Psoas muscle (tissue), 8 donors: ENCODE data around the gene THTPA. TPM values are rescaled to one million over a fixed set of nuclear protein-coding genes. Genes with fewer than 3 reads are reported as not detected.
"Not testable (repeated sequence)": the region's sequence is repeated elsewhere in the genome, so short reads cannot be mapped to it uniquely, and the experiment has no call there.

Experiments used
- ATAC-seq, 4 donors: fragments of 200-7000 bp; cut with Tn5 transposase; one replicate each; pipeline ENCODE4 v1.9.1; 2020; ENCODE audit warnings: moderate library complexity in 3 of 4, mild to moderate bottlenecking in 2 of 4
- DNase-seq, 2 donors: peaks; one replicate each; pipeline ENCODE4 v3.0.0-alpha.2; 2020
- H3K27ac ChIP-seq: fragments of 200-600 bp; one replicate; pipeline ENCODE4 v1.8.0; 2022
- H3K27me3 ChIP-seq, 3 donors: fragments of 200-600 bp in 1 of 3; one replicate each; pipeline versions ENCODE4 v1.6.1 to v1.8.0; 2013 to 2022; ENCODE audit warnings: low read length in 2 of 3, mild to moderate bottlenecking in 2 of 3, moderate library complexity in 1 of 3; ENCODE audit not compliant: insufficient read depth in 3 of 3
- H3K36me3 ChIP-seq, 2 donors: fragments of 200-600 bp in 1 of 2; one replicate each; pipeline versions ENCODE4 v1.6.1 to v1.8.0; 2013 to 2022; ENCODE audit warnings: low read depth in 1 of 2, mild to moderate bottlenecking in 1 of 2, moderate library complexity in 1 of 2; ENCODE audit not compliant: insufficient read depth in 1 of 2
- H3K4me1 ChIP-seq: fragments of 200-600 bp; one replicate; pipeline ENCODE4 v1.8.0; 2022
- H3K4me3 ChIP-seq: fragments of 200-600 bp; one replicate; pipeline ENCODE4 v1.8.0; 2022; ENCODE audit warnings: mild to moderate bottlenecking
- H3K9me3 ChIP-seq: fragments of 200-600 bp; one replicate; pipeline ENCODE4 v1.8.0; 2022
- CTCF ChIP-seq: fragments of 200-600 bp; IDR thresholded peaks from one replicate; pipeline ENCODE4 v1.8.0; 2022; ENCODE audit warnings: antibody characterized with exemption
- WGBS, 3 donors: extraction: QIAGEN DNeasy Blood & Tissue Kit; methylation state at CpG; one replicate each; pipeline versions ENCODE4 v1.1.6 to v1.1.7; 2013; 5-methylcytosine and 5-hydroxymethylcytosine counted together
- intact Hi-C, 2 donors: fragments of 100-400 bp; cut with DNase I; formaldehyde crosslinking; loops; one replicate each; pipeline versions ENCODE4 v1.11.0 to v1.14.2; 2022
- polyA plus RNA-seq, 3 donors: library from polyadenylated mRNA; stranded (reverse); fragments of 200-250 nt; gene quantifications; one replicate each; pipeline ENCODE4 v1.2.3, GENCODE V29; 2013
- total RNA-seq, 4 donors: library from RNA; stranded (reverse); fragmentation: NEBNext Ultra II Directional in 2 of 4; extraction: Animal tissue kit (Norgen Biotek cat#: 25700) in 2 of 4; gene quantifications; one replicate each; pipeline versions ENCODE4 v1.2.1 to v1.2.4, GENCODE V29; 2021 to 2023
- donor health status: healthy with polysubstance abuse.
- donor health status: DM: no; HTN: no; CAD: no; lungs with moderate emphysema.
- donor health status: Bipolar disorder and iron deficiency.
- donor health status: healthy.
- donor health status: DM: yes; HTN: yes; CAD: no.
- donor health status: DM: no; HTN: no; CAD: no.
- donor health status: DM: no; HTN: no; CAD: no.
- donor health status: DM: yes; HTN: yes; CAD: no.

THTPA gene
- total and polyA plus RNA-seq, 7 donors = 18.5 to 53.5 (median 26.0) TPM

GRCh38 chr14:23604675-23605170 is 48.7 kb downstream of the THTPA start:
- no peak for TF ChIP-seq CTCF
- DNase-seq (no peak), ATAC-seq (no peak)
- Histone ChIP-seq H3K27ac (no peak overlapping the region), H3K9me3 (no peaks in the 10 kb centered on the region), H3K36me3 (no peaks in the 10 kb centered on the region), H3K4me1 (no peaks in the 10 kb centered on the region), H3K27me3 (no peaks in the 10 kb centered on the region), H3K4me3 (no peak overlapping the region)
- 66 to 86% (median 79%) methylated on average over 3 of the region's 3 CpGs for WGBS, 3 donors
- intact Hi-C loops = no loop called here

GRCh38 chr14:23605931-23606585 is 50.0 kb downstream of the THTPA start:
- no peak overlapping the region for H3K4me3 ChIP-seq
- no peak for TF ChIP-seq CTCF
- intact Hi-C loops = no loop called here
- WGBS, 3 donors = 45 to 63% (median 54%) methylated on average over 6 of the region's 6 CpGs
- no peaks in the 10 kb centered on the region for H3K27me3 ChIP-seq
- peak; percentile 53 to 76 (median 58) for ATAC-seq
- no peaks in the 10 kb centered on the region for H3K4me1 ChIP-seq
- peak overlapping the region; percentile 43 for H3K27ac ChIP-seq
- H3K36me3 ChIP-seq = no peaks in the 10 kb centered on the region
- no peaks in the 10 kb centered on the region for H3K9me3 ChIP-seq
- DNase-seq = no peak

GRCh38 chr14:23608454-23608853 is 52.4 kb downstream of the THTPA start:
- no peak for TF ChIP-seq CTCF
- ATAC-seq = no peak
- H3K4me1 ChIP-seq = no peaks in the 10 kb centered on the region
- no peaks in the 10 kb centered on the region for H3K36me3 ChIP-seq
- no peak overlapping the region for H3K4me3 ChIP-seq
- H3K27me3 ChIP-seq = no peaks in the 10 kb centered on the region
- intact Hi-C loops = no loop called here
- 11 to 32% (median 19%) methylated on average over 1 of the region's 1 CpG for WGBS, 3 donors
- no peak overlapping the region for H3K27ac ChIP-seq
- H3K9me3 ChIP-seq = no peaks in the 10 kb centered on the region
- DNase-seq = no peak

GRCh38 chr14:23609001-23609400 is 52.9 kb downstream of the THTPA start:
- WGBS, 3 donors = 72 to 85% (median 77%) methylated on average over 3 of the region's 3 CpGs
- no peak for DNase-seq
- intact Hi-C loops = no loop called here

GRCh38 chr14:23609411-23610089 is 53.5 kb downstream of the THTPA start:
- DNase-seq, H3K4me1 ChIP-seq, H3K4me3 ChIP-seq, H3K27ac ChIP-seq, H3K9me3 ChIP-seq, H3K36me3 ChIP-seq, ATAC-seq, H3K27me3 ChIP-seq, intact Hi-C loops: not testable (repeated sequence)
- WGBS, 3 donors = 62 to 72% (median 71%) methylated on average over 6 to 7 of the region's 7 CpGs

More at GRCh38 chr14:23609001-23609400, 52.9 kb downstream of the THTPA start:
- no peak for TF ChIP-seq CTCF
- no peaks in the 10 kb centered on the region for H3K4me1 ChIP-seq
- no peaks in the 10 kb centered on the region for H3K27me3 ChIP-seq
- no peak for ATAC-seq
- H3K4me3 ChIP-seq = no peak overlapping the region
- no peaks in the 10 kb centered on the region for H3K36me3 ChIP-seq
- no peak overlapping the region for H3K27ac ChIP-seq
- no peaks in the 10 kb centered on the region for H3K9me3 ChIP-seq

Other genes starting within 250 kb of the THTPA start
- gene BCL2L2, start 249.4 kb upstream of the THTPA start, total RNA-seq = 10 to 100 TPM; 17.8 to 30.2 (median 26.7) TPM
- 10 to 100 TPM; 12.1 to 23.8 (median 20.6) TPM for gene BCL2L2, start 249.4 kb upstream of the THTPA start, polyA plus RNA-seq
- 10 to 100 TPM; 65.2 to 84.0 (median 79.6) TPM for gene PABPN1, start 234.8 kb upstream of the THTPA start, total RNA-seq
- 100 to 1,000 TPM in 2 of 3 donors, 10 to 100 TPM in 1; 73.6 to 104 (median 102) TPM for gene PABPN1, start 234.8 kb upstream of the THTPA start, polyA plus RNA-seq
- gene SLC22A17, start 203.4 kb upstream of the THTPA start, total RNA-seq = 1 to 10 TPM in 3 of 4 donors, under 1 TPM in 1; 0.95 to 6.3 (median 1.8) TPM
- gene SLC22A17, start 203.4 kb upstream of the THTPA start, polyA plus RNA-seq = 1 to 10 TPM; 1.1 to 1.4 (median 1.2) TPM
- gene EFS, start 191.1 kb upstream of the THTPA start, total RNA-seq = 1 to 10 TPM in 3 of 4 donors, under 1 TPM in 1; 0.93 to 2.5 (median 1.4) TPM
- 1 to 10 TPM in 2 of 3 donors, under 1 TPM in 1; 0.98 to 1.1 (median 1.1) TPM for gene EFS, start 191.1 kb upstream of the THTPA start, polyA plus RNA-seq
- not detected for gene IL25, start 183.5 kb upstream of the THTPA start, total RNA-seq
- under 1 TPM in 1 of 3 donors, not detected in 2; 0.01 TPM for gene IL25, start 183.5 kb upstream of the THTPA start, polyA plus RNA-seq
- gene CMTM5, start 179.2 kb upstream of the THTPA start, total RNA-seq = not detected
- gene CMTM5, start 179.2 kb upstream of the THTPA start, polyA plus RNA-seq = under 1 TPM; 0.20 to 0.63 (median 0.32) TPM
- gene MYH6, start 148.0 kb upstream of the THTPA start, total RNA-seq = 100 to 1,000 TPM in 3 of 4 donors, 10 to 100 TPM in 1; 44.1 to 532 (median 191) TPM
- gene MYH6, start 148.0 kb upstream of the THTPA start, polyA plus RNA-seq = 100 to 1,000 TPM in 1 of 3 donors, 10 to 100 TPM in 2; 50.3 to 143 (median 60.7) TPM
- gene MYH7, start 120.6 kb upstream of the THTPA start, total RNA-seq = over 10,000 TPM in 1 of 4 donors, 1,000 to 10,000 TPM in 3; 4,588 to 15,830 (median 8,724) TPM
- gene MYH7, start 120.6 kb upstream of the THTPA start, polyA plus RNA-seq = 1,000 to 10,000 TPM; 1,035 to 2,043 (median 1,534) TPM
- gene NGDN, start 86.6 kb upstream of the THTPA start, total RNA-seq = 10 to 100 TPM; 20.3 to 49.9 (median 30.1) TPM
- 10 to 100 TPM; 60.7 to 91.1 (median 90.1) TPM for gene NGDN, start 86.6 kb upstream of the THTPA start, polyA plus RNA-seq
- gene ZFHX2, start 4.5 kb upstream of the THTPA start, total RNA-seq = 1 to 10 TPM in 1 of 4 donors, under 1 TPM in 3; 0.39 to 2.9 (median 0.63) TPM
- gene ZFHX2, start 4.5 kb upstream of the THTPA start, polyA plus RNA-seq = under 1 TPM; 0.11 to 0.71 (median 0.69) TPM
- 10 to 100 TPM in 1 of 4 donors, 1 to 10 TPM in 3; 4.4 to 11.0 (median 6.1) TPM for gene AP1G2, start 11.5 kb downstream of the THTPA start, total RNA-seq
- 1 to 10 TPM; 3.3 to 5.3 (median 4.3) TPM for gene AP1G2, start 11.5 kb downstream of the THTPA start, polyA plus RNA-seq
- under 1 TPM; 0.05 to 0.62 (median 0.17) TPM for gene JPH4, start 22.5 kb downstream of the THTPA start, total RNA-seq
- gene JPH4, start 22.5 kb downstream of the THTPA start, polyA plus RNA-seq = under 1 TPM; 0.01 to 0.13 (median 0.03) TPM
- gene DHRS2, start 80.1 kb downstream of the THTPA start, total RNA-seq = under 1 TPM in 1 of 4 donors, not detected in 3; 0.21 TPM
- gene DHRS2, start 80.1 kb downstream of the THTPA start, polyA plus RNA-seq = under 1 TPM; 0.04 to 0.55 (median 0.22) TPM